GM12878 (cell line): ENCODE results near the gene AFF1.

Experiments used
- CREB1 ChIP-seq: IDR thresholded peaks from 2 replicates; pipeline ENCODE4 v1.6.1; 2012; ENCODE audit warnings: low read depth, mild to moderate bottlenecking, inconsistent platforms
- CREM ChIP-seq: IDR thresholded peaks from 2 replicates; pipeline ENCODE4 v1.6.1; 2014; ENCODE audit warnings: antibody characterized with exemption, low read depth
- EP300 ChIP-seq, 2 experiments: fragments of 150-350 bp in 1 of 2; IDR thresholded peaks; 2 replicates each; pipeline ENCODE4 v1.6.1; 2011 to 2012; ENCODE audit warnings: low read depth in 2 of 2, low read length in 2 of 2, borderline replicate concordance in 1 of 2, improper control_type of control experiment in 1 of 2, inconsistent platforms in 1 of 2; ENCODE audit not compliant: control insufficient read depth in 1 of 2
- JUND ChIP-seq: IDR thresholded peaks from 2 replicates; pipeline ENCODE4 v1.6.1; 2012; ENCODE audit warnings: low read depth, mild to moderate bottlenecking, low read length, improper control_type of control experiment, moderate library complexity
- NFYA ChIP-seq: IDR thresholded peaks from 2 replicates; pipeline ENCODE4 v1.6.1; 2011; ENCODE audit warnings: low read depth, mild to moderate bottlenecking, low read length, improper control_type of control experiment, borderline replicate concordance
- RELA ChIP-seq: fragments of 450-650 bp; IDR thresholded peaks from 2 replicates; pipeline ENCODE4 v1.8.0; 2014; ENCODE audit warnings: borderline replicate concordance; ENCODE audit not compliant: partially characterized antibody
- TF ChIP-seq, protein P1 (sequence below), 3 experiments: IDR thresholded peaks in 2 of 3; conservative IDR thresholded peaks in 1 of 3; 2 replicates each; pipeline ENCODE4 v1.5.1; 2011; ENCODE audit warnings: low read depth in 3 of 3, low read length in 3 of 3, mild to moderate bottlenecking in 3 of 3, control low read depth in 2 of 3, moderate library complexity in 2 of 3, inconsistent platforms in 1 of 3, mixed read lengths in 1 of 3; ENCODE audit not compliant: control insufficient read depth in 2 of 3, insufficient read depth in 1 of 3; ENCODE audit errors: extremely low read depth in 1 of 3

- TF ChIP-seq, protein P1, sequence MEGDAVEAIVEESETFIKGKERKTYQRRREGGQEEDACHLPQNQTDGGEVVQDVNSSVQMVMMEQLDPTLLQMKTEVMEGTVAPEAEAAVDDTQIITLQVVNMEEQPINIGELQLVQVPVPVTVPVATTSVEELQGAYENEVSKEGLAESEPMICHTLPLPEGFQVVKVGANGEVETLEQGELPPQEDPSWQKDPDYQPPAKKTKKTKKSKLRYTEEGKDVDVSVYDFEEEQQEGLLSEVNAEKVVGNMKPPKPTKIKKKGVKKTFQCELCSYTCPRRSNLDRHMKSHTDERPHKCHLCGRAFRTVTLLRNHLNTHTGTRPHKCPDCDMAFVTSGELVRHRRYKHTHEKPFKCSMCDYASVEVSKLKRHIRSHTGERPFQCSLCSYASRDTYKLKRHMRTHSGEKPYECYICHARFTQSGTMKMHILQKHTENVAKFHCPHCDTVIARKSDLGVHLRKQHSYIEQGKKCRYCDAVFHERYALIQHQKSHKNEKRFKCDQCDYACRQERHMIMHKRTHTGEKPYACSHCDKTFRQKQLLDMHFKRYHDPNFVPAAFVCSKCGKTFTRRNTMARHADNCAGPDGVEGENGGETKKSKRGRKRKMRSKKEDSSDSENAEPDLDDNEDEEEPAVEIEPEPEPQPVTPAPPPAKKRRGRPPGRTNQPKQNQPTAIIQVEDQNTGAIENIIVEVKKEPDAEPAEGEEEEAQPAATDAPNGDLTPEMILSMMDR (IDR thresholded peaks at IDR 0.05 in 2 of 3, conservative IDR thresholded peaks at IDR 0.05 in 1 of 3; ENCODE audit: control insufficient read depth in 2 of 3, extremely low read depth in 1 of 3, insufficient read depth in 1 of 3, low read depth in 3 of 3, low read length in 3 of 3): no peak
- no peak for TF ChIP-seq JUND
- TF ChIP-seq CREM: no peak
- no peak for TF ChIP-seq NFYA
- no peak for TF ChIP-seq EP300 (IDR thresholded peaks at IDR 0.05; ENCODE audit: borderline replicate concordance in 1 of 2, control insufficient read depth in 1 of 2, low read depth in 2 of 2, low read length in 2 of 2)
- no peak for TF ChIP-seq RELA
- TF ChIP-seq CREB1: no peak
Measured at GRCh38 chr4:87116231-87116630, 181.4 kb downstream of the AFF1 start.
